Natural killer cell (primary cell): ENCODE results near the gene PODNL1. TPM values are rescaled to one million over a fixed set of nuclear protein-coding genes. Genes with fewer than 3 reads are reported as not detected.
A peak's percentile ranks its signal among the peaks of the same experiment; 100 is the strongest.

Experiments used
- ATAC-seq, 3 donors: fragments of 150-1000 bp in 2 of 3; fragments of 200-7000 bp in 1 of 3; cut with Tn5 transposase; 1 replicate in 1 of 3; 2 replicates in 2 of 3; pipeline ENCODE4 v1.10.0; 2021; ENCODE audit warnings: mild to moderate bottlenecking in 2 of 3, moderate library complexity in 2 of 3
- DNase-seq, 2 donors: peaks; one replicate each; pipeline versions ENCODE4 v3.0.0 to v3.0.0-alpha.2; 2013 to 2021; ENCODE audit warnings: mixed read lengths in 1 of 2
- H3K27ac ChIP-seq: one replicate; pipeline ENCODE4 v1.5.1; 2013; ENCODE audit warnings: mild to moderate bottlenecking, low read length
- H3K27me3 ChIP-seq: one replicate; pipeline ENCODE4 v1.6.1; 2013; ENCODE audit warnings: low read length; ENCODE audit not compliant: control insufficient read depth, insufficient read depth
- H3K36me3 ChIP-seq: one replicate; pipeline ENCODE4 v1.6.1; 2013; ENCODE audit warnings: low read length; ENCODE audit not compliant: control insufficient read depth, insufficient read depth
- H3K4me1 ChIP-seq: one replicate; pipeline ENCODE4 v1.6.1; 2013; ENCODE audit warnings: low read length; ENCODE audit not compliant: control insufficient read depth, insufficient read depth
- H3K4me3 ChIP-seq: one replicate; pipeline ENCODE4 v1.5.1; 2013; ENCODE audit warnings: low read length
- H3K9me3 ChIP-seq: one replicate; pipeline ENCODE4 v1.6.1; 2013; ENCODE audit warnings: low read length; ENCODE audit not compliant: control insufficient read depth, insufficient read depth
- H3K27ac Mint-ChIP-seq, 2 donors: one replicate each; pipeline ENCODE4 v1.8.0; 2022; ENCODE audit warnings: mild to moderate bottlenecking in 2 of 2, mixed read lengths in 2 of 2, moderate library complexity in 1 of 2
- H3K27me3 Mint-ChIP-seq, 2 donors: one replicate each; pipeline ENCODE4 v1.8.0; 2022; ENCODE audit warnings: low read depth in 2 of 2, mixed read lengths in 2 of 2
- H3K36me3 Mint-ChIP-seq: one replicate; pipeline ENCODE4 v1.8.0; 2022; ENCODE audit warnings: mixed read lengths
- H3K4me1 Mint-ChIP-seq, 2 donors: one replicate each; pipeline ENCODE4 v1.8.0; 2022; ENCODE audit warnings: mixed read lengths in 2 of 2
- H3K4me3 Mint-ChIP-seq: one replicate; pipeline ENCODE4 v1.8.0; 2022; ENCODE audit warnings: mild to moderate bottlenecking, moderate library complexity, mixed read lengths
- H3K9me3 Mint-ChIP-seq, 2 donors: one replicate each; pipeline ENCODE4 v1.8.0; 2022; ENCODE audit warnings: mixed read lengths in 2 of 2
- WGBS: methylation state at CpG from one replicate; pipeline ENCODE4 v1.1.7; 2013; ENCODE audit warnings: missing lambda C conversion rate; ENCODE audit not compliant: insufficient coverage; 5-methylcytosine and 5-hydroxymethylcytosine counted together
- intact Hi-C: fragments of 100-400 bp; cut with micrococcal nuclease; formaldehyde crosslinking; loops from one replicate; pipeline ENCODE4 v1.14.2; 2022
- total RNA-seq, 4 donors: library from RNA; stranded (reverse); fragments of 120-200 nt in 1 of 4; gene quantifications; one replicate each; pipeline versions ENCODE4 v1.2.3 to v1.2.4, GENCODE V29; 2013 to 2022
- TF ChIP-seq, protein P1 (sequence below): fragments of 200-600 bp; IDR thresholded peaks from one replicate; pipeline ENCODE4 v1.8.0; 2022; ENCODE audit warnings: antibody characterized with exemption

Gene PODNL1
- total RNA-seq, 3 donors from 2014 or later (not counting 1 experiment from before 2014, with no cell fraction given) = 0.61 TPM; not detected in 2

DNA sequence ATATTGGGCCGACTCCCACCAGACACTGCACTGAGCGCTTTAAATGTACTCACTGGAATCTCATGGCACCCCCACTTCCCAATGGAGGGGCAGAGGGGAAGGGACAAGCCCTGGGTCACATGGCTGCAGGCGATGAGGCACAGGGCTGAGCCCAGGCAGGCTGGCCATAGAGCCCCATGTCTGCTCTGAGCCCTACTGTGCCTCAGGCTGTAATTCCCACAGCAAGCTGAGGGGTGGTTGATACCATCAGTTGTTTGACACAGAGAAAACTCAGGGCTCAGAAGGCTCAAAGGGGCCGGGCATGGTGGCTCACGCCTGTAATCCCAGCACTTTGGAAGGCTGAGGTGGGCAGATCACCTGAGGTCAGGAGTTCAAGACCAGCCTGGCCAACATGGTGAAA, 42.8 kb upstream of the PODNL1 start:
- Mint-ChIP-seq H3K27ac (peak overlapping the region in 1 of 2 donors; percentile 46), H3K9me3 (no peaks in the 10 kb centered on the region), H3K4me3 (no peak overlapping the region), H3K27me3 (no peaks in the 10 kb centered on the region), H3K4me1 (peaks cover 8 to 27% of the 10 kb centered on the region in 2 donors), H3K36me3 (no peaks in the 10 kb centered on the region)
- peaks cover 2% of the 10 kb centered on the region for H3K36me3 ChIP-seq
- ATAC-seq (no peak), DNase-seq (no peak)
- intact Hi-C loops = no loop called here
- peaks cover 57% of the 10 kb centered on the region for H3K4me1 ChIP-seq
- H3K4me3 ChIP-seq = no peak overlapping the region
- H3K9me3 ChIP-seq = no peaks in the 10 kb centered on the region
- TF ChIP-seq, protein P1, sequence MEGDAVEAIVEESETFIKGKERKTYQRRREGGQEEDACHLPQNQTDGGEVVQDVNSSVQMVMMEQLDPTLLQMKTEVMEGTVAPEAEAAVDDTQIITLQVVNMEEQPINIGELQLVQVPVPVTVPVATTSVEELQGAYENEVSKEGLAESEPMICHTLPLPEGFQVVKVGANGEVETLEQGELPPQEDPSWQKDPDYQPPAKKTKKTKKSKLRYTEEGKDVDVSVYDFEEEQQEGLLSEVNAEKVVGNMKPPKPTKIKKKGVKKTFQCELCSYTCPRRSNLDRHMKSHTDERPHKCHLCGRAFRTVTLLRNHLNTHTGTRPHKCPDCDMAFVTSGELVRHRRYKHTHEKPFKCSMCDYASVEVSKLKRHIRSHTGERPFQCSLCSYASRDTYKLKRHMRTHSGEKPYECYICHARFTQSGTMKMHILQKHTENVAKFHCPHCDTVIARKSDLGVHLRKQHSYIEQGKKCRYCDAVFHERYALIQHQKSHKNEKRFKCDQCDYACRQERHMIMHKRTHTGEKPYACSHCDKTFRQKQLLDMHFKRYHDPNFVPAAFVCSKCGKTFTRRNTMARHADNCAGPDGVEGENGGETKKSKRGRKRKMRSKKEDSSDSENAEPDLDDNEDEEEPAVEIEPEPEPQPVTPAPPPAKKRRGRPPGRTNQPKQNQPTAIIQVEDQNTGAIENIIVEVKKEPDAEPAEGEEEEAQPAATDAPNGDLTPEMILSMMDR = no peak
- 90% methylated on average over 5 of the region's 5 CpGs for WGBS
- no peaks in the 10 kb centered on the region for H3K27me3 ChIP-seq
- H3K27ac ChIP-seq = no peak overlapping the region

DNA sequence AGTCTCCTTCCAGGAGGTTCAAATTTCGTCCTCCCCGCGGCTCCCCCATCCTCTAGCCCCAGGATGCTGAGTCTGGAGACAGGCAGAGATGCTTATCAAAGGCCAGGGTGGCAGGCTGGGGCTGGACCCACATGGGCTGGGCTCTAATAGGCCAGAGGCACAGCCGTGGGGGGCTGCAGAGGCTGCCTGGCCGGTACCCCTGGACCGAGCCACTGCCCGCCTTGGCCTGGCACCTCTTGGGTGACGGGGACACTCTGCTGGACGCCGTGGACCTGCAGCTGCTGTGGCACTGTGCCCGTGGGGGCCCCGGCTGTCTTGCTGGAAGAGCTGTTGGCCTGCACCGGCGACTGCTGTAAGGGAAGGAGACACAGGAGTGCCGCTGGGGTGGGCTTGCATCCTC, 42.1 kb upstream of the PODNL1 start:
- ATAC-seq = no peak
- no peak overlapping the region for H3K27ac ChIP-seq
- peaks cover 2% of the 10 kb centered on the region for H3K36me3 ChIP-seq
- H3K4me3 Mint-ChIP-seq = no peak overlapping the region
- no peaks in the 10 kb centered on the region for H3K27me3 Mint-ChIP-seq
- no peaks in the 10 kb centered on the region for H3K9me3 Mint-ChIP-seq
- intact Hi-C loops = no loop called here
- no peak for DNase-seq
- no peak overlapping the region for H3K4me3 ChIP-seq
- no peak overlapping the region for H3K27ac Mint-ChIP-seq
- TF ChIP-seq, protein P1 = no peak
- H3K4me1 Mint-ChIP-seq = peaks cover 3 to 26% of the 10 kb centered on the region in 2 donors
- no peaks in the 10 kb centered on the region for H3K27me3 ChIP-seq
- peaks cover 50% of the 10 kb centered on the region for H3K4me1 ChIP-seq
- no peaks in the 10 kb centered on the region for H3K9me3 ChIP-seq
- WGBS = 98% methylated on average over 14 of the region's 15 CpGs
- no peaks in the 10 kb centered on the region for H3K36me3 Mint-ChIP-seq

DNA sequence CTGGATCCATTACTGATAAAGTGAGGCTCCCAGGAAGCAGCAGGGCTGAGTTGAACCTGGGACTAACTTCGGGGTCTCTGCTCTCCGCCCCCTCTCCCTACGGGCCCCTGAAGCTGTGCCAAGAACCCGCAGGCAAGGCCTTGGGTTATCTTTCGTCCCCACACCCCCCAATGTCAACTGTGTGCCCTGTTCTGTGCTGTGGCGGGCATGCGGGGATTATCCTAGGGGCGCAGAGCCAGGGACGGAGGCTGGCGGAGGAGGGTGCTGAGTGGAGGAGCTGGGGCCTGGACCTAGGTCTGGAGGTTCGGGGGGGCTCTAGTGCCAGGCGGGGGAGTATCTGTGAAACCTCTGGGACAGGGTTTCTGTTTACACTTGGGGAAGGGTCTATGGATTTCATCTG, 41.5 kb upstream of the PODNL1 start:
- H3K27ac Mint-ChIP-seq = peak overlapping the region in 1 of 2 donors; percentile 70
- TF ChIP-seq, protein P1 = no peak
- peaks cover 2% of the 10 kb centered on the region for H3K36me3 ChIP-seq
- no peaks in the 10 kb centered on the region for H3K27me3 Mint-ChIP-seq
- H3K36me3 Mint-ChIP-seq = no peaks in the 10 kb centered on the region
- no peak for ATAC-seq
- H3K4me1 ChIP-seq = peaks cover 44% of the 10 kb centered on the region
- 81% methylated on average over 12 of the region's 12 CpGs for WGBS
- H3K9me3 Mint-ChIP-seq = no peaks in the 10 kb centered on the region
- intact Hi-C loops = no loop called here
- H3K9me3 ChIP-seq = no peaks in the 10 kb centered on the region
- no peak overlapping the region for H3K27ac ChIP-seq
- no peak for DNase-seq
- H3K27me3 ChIP-seq = no peaks in the 10 kb centered on the region
- H3K4me1 Mint-ChIP-seq = peaks cover 0 to 24% of the 10 kb centered on the region in 2 donors
- no peak overlapping the region for H3K4me3 ChIP-seq
- H3K4me3 Mint-ChIP-seq = peak overlapping the region; percentile 25

DNA sequence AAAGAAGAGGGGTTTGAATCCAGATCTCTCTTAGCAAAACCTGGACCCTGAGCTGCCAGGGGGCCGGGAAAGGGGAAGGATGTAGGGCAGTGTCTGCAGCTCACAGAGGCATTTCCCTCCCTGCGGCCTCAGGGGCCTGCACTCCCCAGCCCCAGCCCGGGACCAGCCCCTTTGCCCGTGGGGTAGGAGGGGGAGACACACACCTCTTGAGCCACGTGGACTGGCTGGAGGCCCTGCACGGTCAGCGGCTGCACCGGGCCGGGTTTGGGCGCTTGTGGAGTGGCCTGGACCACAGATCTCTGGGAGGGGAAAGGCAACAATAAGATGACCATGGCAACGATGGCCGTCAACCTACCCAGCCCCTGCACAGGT, 41.0 kb upstream of the PODNL1 start:
- peak in 2 of 3 donors; percentile 24 to 25 for ATAC-seq
- no peaks in the 10 kb centered on the region for H3K9me3 ChIP-seq
- intact Hi-C loops = no loop called here
- peaks cover 40% of the 10 kb centered on the region for H3K4me1 ChIP-seq
- no peak overlapping the region for H3K27ac ChIP-seq
- Mint-ChIP-seq H3K9me3 (no peaks in the 10 kb centered on the region), H3K4me3 (peak overlapping the region; percentile 49), H3K27me3 (no peaks in the 10 kb centered on the region), H3K4me1 (peaks cover 0 to 25% of the 10 kb centered on the region in 2 donors), H3K27ac (peak overlapping the region in 1 of 2 donors; percentile 70), H3K36me3 (no peaks in the 10 kb centered on the region)
- DNase-seq = no peak
- no peaks in the 10 kb centered on the region for H3K27me3 ChIP-seq
- TF ChIP-seq, protein P1 = no peak
- WGBS = 31% methylated on average over 12 of the region's 12 CpGs
- peaks cover 2% of the 10 kb centered on the region for H3K36me3 ChIP-seq
- peak overlapping the region; percentile 30 for H3K4me3 ChIP-seq
